Middle frontal gyrus (tissue), 1 donor: Measurements from ENCODE around the gene TMEM86A.

Experiments
- DNase-seq: peaks from one replicate; pipeline ENCODE4 v3.0.0-alpha.2; 2015; ENCODE audit warnings: low spot score; ENCODE audit errors: extremely low spot score

The TMEM86A gene

GRCh38 chr11:18699848-18700261 is 1.3 kb downstream of the TMEM86A start:
- DNase-seq, result no peak

GRCh38 chr11:18700375-18700774 is 1.8 kb downstream of the TMEM86A start:
- DNase-seq, result no peak

DNA sequence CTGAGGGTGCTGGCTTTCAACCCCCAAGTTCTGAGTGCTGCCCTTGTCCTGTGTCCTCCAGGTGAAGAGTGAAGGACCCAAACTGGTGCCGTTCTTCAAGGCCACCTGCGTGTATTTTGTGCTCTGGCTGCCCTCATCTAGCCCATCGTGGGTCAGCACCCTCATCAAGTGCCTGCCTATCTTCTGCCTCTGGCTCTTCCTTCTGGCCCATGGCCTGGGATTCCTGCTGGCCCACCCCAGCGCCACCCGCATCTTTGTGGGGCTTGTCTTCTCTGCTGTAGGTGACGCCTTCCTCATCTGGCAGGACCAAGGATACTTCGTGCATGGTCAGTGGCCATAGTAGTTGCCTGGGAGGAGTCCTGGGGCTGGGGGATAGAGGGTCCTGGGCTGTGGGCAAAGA is 2.3 kb downstream of the TMEM86A start:
- DNase-seq, result no peak

- no peak for DNase-seq
Measured at GRCh38 chr11:18701614-18702216, 3.1 kb downstream of the TMEM86A start.

- DNase-seq, result no peak
Measured at GRCh38 chr11:18703001-18703763, 4.6 kb downstream of the TMEM86A start.

- no peak for DNase-seq
Measured at GRCh38 chr11:18704045-18704645, 5.6 kb downstream of the TMEM86A start.

GRCh38 chr11:18704698-18705097 is 6.1 kb downstream of the TMEM86A start:
- DNase-seq, result no peak

DNA sequence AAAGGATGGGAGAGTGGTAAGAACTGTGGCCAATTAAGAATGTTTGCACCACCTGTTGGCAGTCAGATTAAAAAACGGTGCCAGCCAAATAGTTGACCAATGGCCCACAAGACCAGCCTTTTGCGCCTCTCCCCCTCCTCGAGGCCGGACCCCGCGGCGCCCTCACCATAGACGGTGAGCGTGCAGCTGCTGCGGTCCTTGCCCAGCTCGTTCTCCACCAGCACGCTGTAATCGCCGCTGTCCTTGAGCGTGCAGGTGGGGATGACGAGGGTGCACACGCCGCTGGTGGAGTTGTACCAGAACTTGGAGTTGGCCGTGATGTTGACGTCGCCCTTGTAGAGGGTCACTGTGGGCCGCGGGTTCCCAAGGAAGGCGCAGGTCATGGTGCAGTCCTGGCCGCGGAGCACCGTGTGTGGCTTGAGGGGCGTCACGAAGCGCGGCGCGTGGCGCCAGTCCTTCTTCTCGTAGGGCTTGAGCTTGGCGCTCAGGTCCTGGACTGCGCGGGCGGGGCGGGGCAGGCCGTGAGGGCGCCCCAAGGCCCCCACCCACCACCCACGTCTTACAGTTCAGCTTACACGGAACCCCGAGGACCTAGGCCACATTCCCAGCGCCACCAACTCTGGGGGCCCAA is 7.2 kb downstream of the TMEM86A start:
- no peak for DNase-seq

DNA sequence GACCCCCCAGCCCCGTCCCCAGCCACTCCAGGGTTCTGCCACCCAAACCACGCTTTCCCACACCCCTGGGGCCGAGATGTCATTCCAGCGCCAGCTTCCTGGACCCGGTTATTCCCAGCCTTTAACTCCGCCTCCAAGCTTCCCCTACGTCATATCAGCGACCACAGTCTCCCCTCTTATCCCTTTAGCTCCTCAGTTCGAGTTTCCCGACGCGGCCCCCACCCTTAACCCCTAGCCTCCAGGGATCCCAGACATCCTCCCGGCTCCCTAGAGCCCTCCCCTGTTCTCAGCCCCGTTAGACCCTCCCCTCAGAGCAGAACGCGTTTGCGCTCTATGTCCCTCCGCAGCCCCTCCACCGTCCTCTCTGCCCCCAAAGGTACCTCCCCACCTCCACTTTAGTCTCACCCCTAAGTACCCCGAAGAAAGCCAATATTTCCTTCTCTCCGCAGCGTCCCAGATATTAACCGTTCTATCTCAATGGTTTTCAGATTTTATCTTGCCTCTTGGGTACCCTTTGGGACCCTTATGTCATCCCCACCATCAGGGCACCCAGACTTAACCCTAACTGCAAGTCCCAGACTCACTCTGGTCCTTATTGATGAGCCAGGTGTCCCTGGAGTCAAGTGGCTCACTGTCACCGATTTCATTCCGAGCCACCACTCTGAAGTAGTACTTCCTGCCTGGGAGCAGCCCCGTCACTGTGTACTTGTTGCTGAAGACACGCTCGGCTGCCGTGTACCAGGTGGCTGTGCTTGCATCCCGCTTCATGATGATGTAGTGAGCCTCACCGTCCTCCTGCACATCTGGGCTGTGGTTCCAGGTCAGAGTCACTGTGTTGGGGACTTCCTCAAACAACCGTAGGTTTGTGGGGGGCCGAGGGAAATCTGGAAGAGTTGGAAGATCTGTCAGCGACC is 8.0 kb downstream of the TMEM86A start:
- no peak for DNase-seq

DNA sequence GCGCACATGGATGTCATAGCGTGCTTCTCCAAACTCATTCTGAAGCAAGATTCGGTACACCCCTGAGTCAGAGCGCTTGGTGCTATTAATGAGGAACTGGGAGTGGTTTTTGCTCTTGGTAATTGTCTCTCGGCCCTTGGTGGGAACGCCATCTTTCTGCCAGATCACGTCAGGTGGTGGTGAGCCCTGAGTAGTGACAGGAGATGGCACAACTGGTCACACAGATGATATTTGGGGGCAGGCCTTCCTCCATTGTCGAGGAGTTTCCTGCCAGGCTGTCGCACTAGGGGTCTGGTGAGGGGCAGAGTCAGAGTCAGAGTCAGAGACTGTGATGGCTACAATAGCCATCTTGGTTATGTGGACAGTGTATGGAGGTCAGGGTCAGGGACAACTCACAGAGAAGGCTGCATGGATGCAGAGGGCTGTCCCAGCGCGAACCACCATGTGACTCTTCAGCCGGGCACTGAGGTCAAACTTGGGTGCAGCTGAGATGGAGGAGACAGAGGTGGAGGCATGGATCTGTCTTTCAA is 9.3 kb downstream of the TMEM86A start:
- no peak for DNase-seq

- no peak for DNase-seq
Measured at GRCh38 chr11:18709414-18709813, 10.8 kb downstream of the TMEM86A start.

DNA sequence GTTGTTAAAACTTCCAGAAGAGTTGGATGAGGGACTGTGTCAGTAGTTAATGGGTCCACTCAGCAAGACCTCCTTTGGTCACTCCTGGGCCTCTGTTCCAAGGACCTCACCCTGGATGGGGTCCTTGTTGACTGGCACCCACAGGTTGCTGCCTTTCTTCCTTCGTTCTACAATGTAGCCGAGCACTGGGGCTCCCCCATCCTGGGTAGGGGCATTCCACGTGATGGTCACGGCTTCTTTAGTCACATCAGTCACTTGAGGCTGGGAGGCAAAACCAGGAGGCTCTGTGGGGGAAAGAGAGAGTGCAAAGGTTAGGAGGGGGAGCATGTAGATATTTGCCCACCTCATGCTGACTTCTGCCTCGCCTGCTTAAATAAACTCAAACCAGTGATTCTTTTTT is 12.0 kb downstream of the TMEM86A start:
- no peak for DNase-seq

DNA sequence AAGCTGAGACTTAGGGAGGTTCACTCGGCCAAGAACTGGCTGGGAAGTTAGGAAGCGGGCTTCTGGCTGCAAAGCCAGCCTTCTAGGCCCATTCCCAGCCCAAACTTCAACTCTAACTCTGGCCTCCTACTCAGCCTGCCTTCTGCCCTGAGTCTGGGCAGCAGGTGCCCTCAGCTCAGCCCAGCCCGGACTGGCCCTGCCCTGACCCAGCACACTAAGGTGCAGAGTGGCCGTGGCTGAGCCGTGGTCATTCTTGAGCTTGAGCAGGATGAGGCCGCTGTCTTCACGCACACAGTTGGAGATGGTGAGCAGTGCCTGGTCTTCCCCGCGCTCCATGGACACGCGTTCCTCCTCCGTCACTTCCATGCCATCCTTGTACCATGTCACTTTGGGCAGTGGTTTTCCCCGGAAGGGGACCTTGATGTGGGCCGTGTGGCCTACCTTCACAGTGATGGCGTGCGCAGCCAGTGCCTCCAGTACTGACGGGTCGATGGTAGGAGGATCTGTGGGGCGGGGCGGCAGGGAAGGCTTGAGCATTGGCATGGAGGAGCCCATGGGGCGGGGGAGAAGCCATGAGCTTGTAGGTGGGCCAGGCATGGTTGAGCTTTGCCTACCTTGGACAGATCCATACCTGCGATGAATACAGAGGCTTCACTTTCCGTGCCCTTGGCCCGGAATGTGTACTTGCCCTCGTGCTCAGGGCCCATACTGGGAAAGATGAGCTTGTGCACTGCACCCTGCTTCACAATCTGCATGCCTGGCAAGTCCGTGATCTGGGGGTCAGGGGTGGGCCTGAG is 15.3 kb downstream of the TMEM86A start:
- DNase-seq, result no peak

- DNase-seq, result no peak
Measured at GRCh38 chr11:18714443-18714780, 15.8 kb downstream of the TMEM86A start.

DNA sequence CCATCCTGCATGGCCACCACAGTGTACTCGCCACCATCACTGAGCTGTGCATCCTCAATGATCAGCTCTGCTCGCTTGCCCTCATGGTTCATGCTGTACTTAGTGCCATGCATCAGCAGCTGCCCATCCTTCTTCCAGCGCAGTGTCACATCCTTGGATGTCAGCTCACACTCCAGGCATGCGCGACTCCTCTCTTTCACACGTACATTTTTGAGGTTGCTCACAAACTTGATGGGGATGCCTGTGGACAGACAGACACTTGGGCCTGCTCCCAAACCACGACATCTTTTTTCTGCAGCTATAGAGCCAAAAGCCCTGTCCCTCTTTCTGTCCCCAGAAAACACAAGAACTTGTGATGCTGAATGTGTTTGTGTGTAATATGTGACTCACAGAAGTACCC is 16.9 kb downstream of the TMEM86A start:
- DNase-seq, result no peak

DNA sequence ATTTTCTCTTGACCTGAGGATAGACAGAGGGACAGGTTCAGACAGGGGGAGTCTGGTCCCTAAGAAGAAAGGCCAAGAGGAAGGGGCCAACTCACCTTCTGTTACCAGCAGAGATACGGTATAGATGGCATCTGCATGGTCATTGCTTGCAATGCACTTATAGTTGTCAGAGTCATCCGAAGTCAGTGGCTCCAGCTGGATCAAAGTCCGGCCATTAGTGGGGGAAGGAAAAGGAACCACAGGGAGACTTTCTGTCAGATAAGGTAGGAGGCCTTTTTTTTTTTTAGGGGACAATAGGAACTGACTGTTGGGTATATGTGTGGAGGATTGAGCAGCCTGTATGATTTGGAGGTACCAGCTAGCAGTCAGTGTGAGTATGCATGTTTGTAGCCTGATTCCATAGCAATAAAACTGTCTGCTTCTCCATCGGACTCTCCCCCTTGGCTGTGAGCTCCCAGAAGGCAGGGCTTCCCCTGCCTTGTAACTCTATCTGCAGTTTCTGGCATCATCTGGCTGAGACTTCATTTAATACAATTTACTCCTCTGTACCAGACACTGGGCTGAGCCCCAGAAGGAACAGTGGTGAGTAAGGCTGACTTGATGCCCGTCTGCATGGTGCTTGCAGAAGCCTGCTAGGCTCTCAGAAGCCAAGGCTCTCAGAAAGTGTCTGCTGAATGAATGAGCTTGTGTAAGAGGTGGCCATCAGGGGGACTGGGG is 21.7 kb downstream of the TMEM86A start:
- DNase-seq, result peak; percentile 61

DNA sequence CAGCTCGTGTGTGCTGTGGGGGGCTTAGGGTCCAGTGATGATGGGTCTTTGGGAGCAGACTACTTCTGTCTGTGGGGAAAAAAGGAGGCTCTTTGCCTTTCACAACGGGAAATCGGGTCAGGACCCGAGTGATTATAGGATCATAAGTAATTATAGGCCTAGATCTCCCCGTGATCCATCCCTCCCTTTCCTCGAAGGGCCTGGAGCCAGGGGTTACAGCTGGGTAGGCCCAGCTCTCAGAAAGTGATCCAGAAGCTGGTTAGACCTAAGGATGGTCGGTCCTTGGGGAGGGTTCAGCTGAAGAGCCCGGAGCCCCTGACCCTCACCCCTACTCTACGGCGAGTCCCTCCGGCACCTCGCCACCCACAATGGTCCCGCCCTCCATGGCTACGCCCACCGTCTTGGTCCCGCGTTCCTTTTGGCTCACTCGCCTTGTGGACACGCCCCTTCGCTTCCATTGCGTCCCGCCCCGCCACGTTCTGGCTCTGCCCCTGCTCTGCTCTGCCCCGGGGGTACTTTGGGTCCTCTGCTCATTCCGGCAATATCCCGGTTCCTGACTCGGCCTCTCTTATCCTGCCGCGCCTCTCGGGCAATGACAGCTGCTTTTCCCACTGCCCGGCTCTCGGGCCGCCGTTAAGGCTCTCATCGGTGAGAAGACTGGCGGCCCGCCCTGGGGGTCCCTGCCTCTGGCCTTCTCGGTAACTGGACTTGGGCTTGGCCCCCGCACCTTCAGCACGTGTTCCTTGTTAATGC is 22.4 kb downstream of the TMEM86A start:
- DNase-seq, result no peak

DNA sequence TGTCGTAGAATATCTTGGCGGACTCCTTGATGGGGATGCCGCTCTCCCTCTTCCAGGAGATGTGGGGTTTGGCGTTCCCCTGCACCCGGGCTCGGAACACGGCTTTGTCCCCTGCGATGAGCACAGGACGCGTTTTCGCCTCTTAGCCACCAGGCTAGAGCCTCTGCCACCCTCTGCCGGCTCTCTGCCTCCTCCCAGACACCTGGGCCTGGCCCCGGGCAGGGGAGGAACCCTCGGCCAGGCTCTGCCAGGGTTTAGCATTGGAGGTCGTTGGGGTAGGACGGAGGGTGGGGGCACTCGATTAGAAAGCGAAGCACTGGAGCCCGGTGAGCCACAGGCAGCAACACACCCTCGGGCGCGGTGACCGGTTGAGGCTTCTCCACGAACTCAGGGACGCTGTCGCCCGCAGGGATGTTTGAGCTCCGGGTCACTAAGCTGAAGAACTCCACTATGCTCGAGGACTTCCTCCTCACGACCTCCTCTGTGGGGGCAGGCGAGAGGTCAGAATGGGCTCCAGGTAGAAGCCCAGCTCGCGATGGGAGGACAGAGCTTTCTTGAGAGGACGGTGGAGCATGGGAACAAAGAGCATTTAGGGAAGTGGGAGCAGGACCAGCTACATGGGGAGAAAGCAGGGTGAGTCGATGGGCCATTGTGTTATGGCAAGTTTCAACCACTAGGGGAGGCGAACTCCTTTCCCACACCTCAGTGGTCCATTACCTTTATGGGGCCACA is 23.1 kb downstream of the TMEM86A start:
- DNase-seq, result no peak
